Stimulated activated effector memory CD8-positive, alpha-beta T cell treated with anti-CD3 and anti-CD28 coated beads, Interleukin-12 subunit alpha, Interleukin-12 subunit beta, amount 100 ng/mL, for 72 hours (primary cell): ENCODE measurements around the gene TEDC1.
A peak's percentile ranks its signal among the peaks of the same experiment; 100 is the strongest.

ENCODE experiments used
- ATAC-seq: fragments of 150-1000 bp; cut with Tn5 transposase; 2 replicates; pipeline ENCODE4 v1.10.0; 2021
- DNase-seq, 2 donors: peaks; one replicate each; pipeline ENCODE4 v3.0.0; 2021 to 2022; ENCODE audit warnings: low spot score in 2 of 2
- H3K27ac Mint-ChIP-seq: one replicate; pipeline ENCODE4 v1.8.0; 2022; ENCODE audit warnings: mild to moderate bottlenecking, mixed read lengths
- H3K36me3 Mint-ChIP-seq: one replicate; pipeline ENCODE4 v1.8.0; 2022; ENCODE audit warnings: mild to moderate bottlenecking, mixed read lengths
- H3K4me1 Mint-ChIP-seq: one replicate; pipeline ENCODE4 v1.8.0; 2022; ENCODE audit warnings: mixed read lengths
- H3K4me3 Mint-ChIP-seq: one replicate; pipeline ENCODE4 v1.8.0; 2022; ENCODE audit warnings: mild to moderate bottlenecking, mixed read lengths
- H3K9me3 Mint-ChIP-seq: one replicate; pipeline ENCODE4 v1.8.0; 2022; ENCODE audit warnings: mixed read lengths

Gene TEDC1

GRCh38 chr14:105468621-105469241 is 22.3 kb upstream of the TEDC1 start:
- DNase-seq, result no peak

GRCh38 chr14:105469456-105470349 is 21.3 kb upstream of the TEDC1 start:
- Mint-ChIP-seq H3K4me1 (no peaks in the 10 kb centered on the region), H3K36me3 (no peaks in the 10 kb centered on the region), H3K27ac (no peak overlapping the region), H3K9me3 (no peaks in the 10 kb centered on the region), H3K4me3 (no peak overlapping the region)
- no peak for DNase-seq
- ATAC-seq, result no peak

More at GRCh38 chr14:105468621-105469241, 22.3 kb upstream of the TEDC1 start:
- Mint-ChIP-seq H3K4me3 (no peak overlapping the region), H3K27ac (no peak overlapping the region), H3K4me1 (no peaks in the 10 kb centered on the region), H3K36me3 (peaks cover under 1% of the 10 kb centered on the region), H3K9me3 (no peaks in the 10 kb centered on the region)
- peak; percentile 2 for ATAC-seq

- no peaks in the 10 kb centered on the region for H3K4me1 Mint-ChIP-seq
- no peak overlapping the region for H3K27ac Mint-ChIP-seq
- H3K9me3 Mint-ChIP-seq, result no peaks in the 10 kb centered on the region
These were observed 20.4 kb upstream of the TEDC1 start for GRCh38 chr14:105470350-105471296.

GRCh38 chr14:105471297-105471821 is 19.7 kb upstream of the TEDC1 start:
- Mint-ChIP-seq H3K36me3 (no peaks in the 10 kb centered on the region), H3K4me3 (no peak overlapping the region), H3K27ac (no peak overlapping the region), H3K9me3 (no peaks in the 10 kb centered on the region), H3K4me1 (no peaks in the 10 kb centered on the region)
- ATAC-seq (no peak), DNase-seq (no peak)

More at GRCh38 chr14:105470350-105471296, 20.4 kb upstream of the TEDC1 start:
- no peak overlapping the region for H3K4me3 Mint-ChIP-seq
- no peaks in the 10 kb centered on the region for H3K36me3 Mint-ChIP-seq
- ATAC-seq (no peak), DNase-seq (no peak)

DNA sequence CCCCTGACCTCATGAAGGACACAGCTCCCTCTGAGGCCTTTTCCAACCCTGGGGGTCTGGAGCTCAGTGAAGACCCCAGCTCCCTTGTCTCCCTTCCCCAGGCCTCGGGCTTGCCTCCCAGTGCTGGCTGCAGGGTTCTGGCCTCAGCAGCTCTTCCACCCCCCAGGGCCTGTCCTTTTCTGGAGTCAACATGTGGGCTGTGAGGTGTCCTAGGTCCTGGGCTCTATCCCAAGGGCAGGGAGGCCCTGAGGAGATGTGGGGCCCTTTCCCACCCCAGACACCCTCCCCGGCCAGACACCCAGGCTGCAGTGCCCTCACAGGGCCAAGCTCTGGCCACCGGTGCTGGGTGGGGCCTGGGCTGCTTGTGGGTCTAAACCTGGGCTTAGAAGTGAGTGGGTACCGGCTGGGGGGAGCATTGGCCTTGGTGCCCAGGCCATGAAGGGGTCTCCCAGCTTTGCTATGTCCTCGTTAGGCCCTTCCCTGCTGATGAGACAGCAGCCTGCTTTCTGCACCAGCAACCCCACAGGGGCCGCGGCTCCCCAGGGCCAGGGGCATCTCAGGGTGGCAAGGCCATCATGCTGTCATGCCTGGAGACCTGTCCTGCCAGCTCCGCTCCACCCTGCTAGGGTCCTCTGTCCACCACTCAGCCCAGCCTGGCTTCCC is 19.1 kb upstream of the TEDC1 start:
- ATAC-seq, result no peak
- H3K9me3 Mint-ChIP-seq, result no peaks in the 10 kb centered on the region
- H3K4me3 Mint-ChIP-seq, result no peak overlapping the region
- H3K4me1 Mint-ChIP-seq, result no peaks in the 10 kb centered on the region
- H3K27ac Mint-ChIP-seq, result no peak overlapping the region
- H3K36me3 Mint-ChIP-seq, result no peaks in the 10 kb centered on the region
- DNase-seq, result no peak

- DNase-seq (no peak), ATAC-seq (no peak)
- Mint-ChIP-seq H3K27ac (no peak overlapping the region), H3K9me3 (no peaks in the 10 kb centered on the region), H3K4me3 (no peak overlapping the region), H3K36me3 (no peaks in the 10 kb centered on the region), H3K4me1 (peaks cover 5% of the 10 kb centered on the region)
These were observed 18.5 kb upstream of the TEDC1 start for GRCh38 chr14:105472486-105472991.

DNA sequence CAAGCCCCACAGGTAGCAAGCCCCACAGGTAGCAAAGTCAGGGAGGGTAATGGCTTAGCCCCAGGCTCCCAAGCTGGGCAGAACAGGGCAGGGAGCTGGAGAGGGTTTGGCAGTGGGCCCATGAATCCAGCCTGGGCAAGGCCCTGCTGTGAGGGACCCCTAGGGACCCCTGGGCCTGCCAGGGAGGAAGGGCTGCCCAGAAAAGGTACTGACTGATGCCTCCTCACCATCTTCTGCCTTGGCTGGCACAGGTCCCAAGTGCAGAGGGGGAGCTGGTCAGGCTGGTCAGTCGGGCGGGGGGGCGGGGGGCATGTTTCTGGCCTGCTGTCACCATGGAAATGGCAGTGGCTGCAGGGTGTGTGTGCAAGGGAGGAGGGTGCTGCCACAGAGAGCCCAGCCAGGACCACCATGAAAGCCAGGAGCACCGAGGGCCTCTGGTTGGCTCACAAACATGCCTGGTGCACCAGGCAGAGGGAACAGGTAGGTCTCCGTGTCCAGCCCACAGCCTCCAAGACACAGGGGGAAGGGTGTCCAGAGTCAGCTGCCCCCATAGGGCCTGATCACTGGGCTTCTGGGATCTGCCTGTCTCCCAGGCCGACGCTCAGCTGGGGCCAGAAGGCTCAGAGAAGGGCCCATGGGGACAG is 17.9 kb upstream of the TEDC1 start:
- no peaks in the 10 kb centered on the region for H3K9me3 Mint-ChIP-seq
- H3K36me3 Mint-ChIP-seq, result no peaks in the 10 kb centered on the region
- ATAC-seq, result no peak
- DNase-seq, result no peak
- peak overlapping the region; percentile 51 for H3K4me3 Mint-ChIP-seq
- H3K4me1 Mint-ChIP-seq, result peaks cover 7% of the 10 kb centered on the region
- no peak overlapping the region for H3K27ac Mint-ChIP-seq

DNA sequence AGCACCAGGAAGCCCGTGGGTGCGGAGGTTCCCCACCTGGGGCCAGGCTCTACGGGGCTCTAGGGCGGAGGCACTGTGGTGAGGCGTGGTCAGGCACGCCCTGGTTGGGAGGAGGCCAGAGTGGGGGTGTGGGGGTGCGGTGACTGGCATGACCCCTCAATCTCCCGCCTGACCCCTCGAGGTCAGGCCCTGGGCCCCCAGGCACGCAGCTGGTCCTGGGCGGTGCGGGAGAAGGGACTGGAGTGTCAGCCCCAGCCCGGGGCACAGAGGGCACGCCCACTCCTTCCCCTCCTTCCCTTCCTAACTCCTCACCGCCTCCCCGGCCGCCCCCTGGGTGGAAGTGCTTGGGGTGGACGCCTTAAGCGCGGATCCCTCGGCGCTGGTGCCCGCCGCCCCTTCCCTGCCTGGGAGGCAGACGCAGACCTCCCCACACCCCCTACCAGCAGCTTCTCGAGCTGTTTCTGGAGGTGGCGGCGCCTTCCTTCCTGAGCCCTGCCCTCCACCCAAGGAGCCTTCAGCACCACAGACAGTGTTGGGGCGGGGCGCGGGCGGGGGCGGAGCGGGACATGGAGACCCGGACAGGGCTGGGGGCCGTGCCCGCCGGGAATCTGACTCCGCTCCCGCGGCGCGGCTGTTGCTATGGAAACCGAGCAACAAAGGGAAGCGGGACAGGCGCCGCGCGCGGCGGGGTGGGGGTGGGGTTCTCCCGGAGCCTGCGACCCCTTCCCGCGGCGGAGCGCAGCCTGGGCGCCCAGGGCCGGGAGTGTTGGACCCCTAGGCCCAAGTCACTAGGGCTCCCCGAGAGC is 17.2 kb upstream of the TEDC1 start:
- Mint-ChIP-seq H3K36me3 (no peaks in the 10 kb centered on the region), H3K9me3 (no peaks in the 10 kb centered on the region), H3K4me3 (peak overlapping the region; percentile 51), H3K4me1 (peaks cover 7% of the 10 kb centered on the region), H3K27ac (no peak overlapping the region)
- ATAC-seq, result peak; percentile 71
- DNase-seq, result peak in 1 of 2 donors; percentile 60

- Mint-ChIP-seq H3K4me1 (peaks cover 8% of the 10 kb centered on the region), H3K36me3 (peaks cover under 1% of the 10 kb centered on the region), H3K9me3 (no peaks in the 10 kb centered on the region), H3K4me3 (peak within 1 kb of the TSS; percentile 51), H3K27ac (no peak within 1 kb of the TSS)
- DNase-seq (no peak), ATAC-seq (peak; percentile 52)
These were observed 16.4 kb upstream of the TEDC1 start, which contains the start of gene CRIP2 for GRCh38 chr14:105474483-105475268. TSS of gene CRIP2 (plus strand) at chr14:105474821. CDS start at chr14:105474863, 42 bp downstream.

GRCh38 chr14:105475269-105476096 is 15.6 kb upstream of the TEDC1 start:
- Mint-ChIP-seq H3K4me1 (peaks cover 13% of the 10 kb centered on the region), H3K36me3 (peaks cover 9% of the 10 kb centered on the region), H3K9me3 (no peaks in the 10 kb centered on the region), H3K4me3 (peak overlapping the region; percentile 42), H3K27ac (no peak overlapping the region)
- ATAC-seq, result no peak
- no peak for DNase-seq

DNA sequence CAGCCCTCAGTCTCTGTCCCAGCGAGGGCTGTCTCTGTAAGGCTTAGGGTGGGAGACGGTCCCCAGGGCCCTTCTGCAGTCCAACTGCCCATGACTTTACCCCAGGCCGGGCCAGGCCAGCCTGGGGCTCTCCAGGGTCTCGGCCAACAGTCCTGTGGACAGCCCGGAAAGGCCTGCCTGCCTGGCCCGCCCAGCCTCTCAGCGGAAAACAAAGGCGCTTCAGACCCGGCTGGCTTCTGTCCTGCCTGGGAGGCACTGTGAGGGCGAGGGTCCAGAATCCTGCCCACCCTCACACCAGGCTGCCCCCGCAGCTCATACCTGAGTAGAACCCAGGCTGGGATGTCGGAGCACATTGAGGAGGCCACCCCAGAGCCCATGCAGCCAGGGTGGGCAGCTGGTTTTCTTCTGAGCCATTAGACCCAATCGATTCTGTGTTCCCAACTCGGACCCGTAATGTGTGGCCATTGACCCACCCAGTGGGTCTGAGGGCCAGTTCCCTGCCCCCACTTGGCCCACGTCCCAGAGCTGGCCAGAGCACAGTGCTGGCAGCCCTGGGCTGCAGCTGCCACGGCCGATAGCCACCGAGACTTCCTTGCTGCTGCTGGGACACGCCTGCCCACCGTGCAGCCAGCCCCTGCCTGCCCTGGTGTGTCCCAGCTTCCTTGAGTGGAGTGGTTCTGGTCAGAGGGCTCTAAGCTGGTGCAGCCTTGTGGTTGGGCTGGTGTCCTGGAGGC is 14.8 kb upstream of the TEDC1 start:
- peaks cover 17% of the 10 kb centered on the region for H3K36me3 Mint-ChIP-seq
- no peaks in the 10 kb centered on the region for H3K9me3 Mint-ChIP-seq
- no peak overlapping the region for H3K27ac Mint-ChIP-seq
- peak overlapping the region; percentile 42 for H3K4me3 Mint-ChIP-seq
- DNase-seq (no peak), ATAC-seq (no peak)
- peaks cover 19% of the 10 kb centered on the region for H3K4me1 Mint-ChIP-seq
